Amniotic stem cell (primary cell): ENCODE data around the gene CLOCK.
A peak's percentile ranks its signal among the peaks of the same experiment; 100 is the strongest.

ENCODE experiments used
- DNase-seq: peaks from one replicate; lab custom pipeline; 2025; lab: John Stamatoyannopoulos, UW

The CLOCK gene

GRCh38 chr4:55411621-55412020 is 135.1 kb downstream of the CLOCK start:
- DNase-seq, result no peak

DNA sequence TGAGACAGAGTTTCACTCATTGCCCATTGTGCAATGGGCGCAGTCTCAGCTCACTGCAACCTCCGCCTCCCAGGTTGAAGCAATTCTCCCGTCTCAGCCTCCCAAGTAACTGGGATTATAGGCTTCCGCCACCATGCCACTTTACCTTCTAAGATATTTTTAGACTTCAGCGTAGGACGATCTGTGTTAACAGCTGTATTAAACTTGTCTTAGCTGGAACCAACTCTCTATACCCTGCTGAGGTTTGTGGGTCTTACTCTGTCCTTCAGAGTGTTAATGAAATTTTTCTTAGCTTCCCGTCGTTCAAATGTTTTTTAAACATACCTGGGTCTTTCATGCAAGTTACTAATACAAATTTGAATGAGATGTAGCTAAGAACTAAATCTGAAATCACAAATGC is 136.3 kb downstream of the CLOCK start:
- no peak for DNase-seq

DNA sequence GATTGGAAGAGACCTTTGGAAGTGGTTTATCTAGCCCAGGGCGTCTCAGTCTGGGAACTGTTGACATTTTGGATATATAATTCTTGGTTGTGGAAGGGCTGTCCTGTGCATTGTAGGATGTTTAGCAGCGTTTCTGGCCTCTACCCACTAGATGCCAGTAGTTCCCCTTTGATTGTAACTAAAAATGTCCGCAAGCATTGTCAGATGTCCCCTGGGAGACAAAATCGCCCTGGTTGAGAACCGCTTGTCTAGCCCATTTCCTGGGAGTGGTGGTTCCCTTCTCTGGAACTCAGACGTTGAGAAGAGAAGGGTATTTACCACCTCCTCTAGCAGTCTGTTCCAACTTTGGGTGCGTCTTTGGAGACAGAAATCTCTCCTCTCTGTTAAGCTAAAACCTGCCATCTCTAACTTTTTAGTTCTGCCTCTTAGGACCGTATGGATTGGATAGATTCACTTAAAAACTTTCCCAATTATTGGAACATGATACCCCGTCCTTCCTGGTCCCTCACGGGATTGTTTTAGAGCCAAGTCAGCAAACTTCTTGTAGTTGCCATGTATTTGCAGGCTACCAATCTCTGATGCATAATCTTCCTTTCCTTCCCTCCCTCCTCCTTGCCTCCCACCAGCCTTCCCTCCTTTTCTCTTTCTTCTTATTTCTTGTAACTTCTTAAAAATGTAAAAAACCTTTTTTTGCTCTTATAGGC is 137.1 kb downstream of the CLOCK start:
- DNase-seq, result no peak

GRCh38 chr4:55407764-55408163 is 138.9 kb downstream of the CLOCK start:
- no peak for DNase-seq

DNA sequence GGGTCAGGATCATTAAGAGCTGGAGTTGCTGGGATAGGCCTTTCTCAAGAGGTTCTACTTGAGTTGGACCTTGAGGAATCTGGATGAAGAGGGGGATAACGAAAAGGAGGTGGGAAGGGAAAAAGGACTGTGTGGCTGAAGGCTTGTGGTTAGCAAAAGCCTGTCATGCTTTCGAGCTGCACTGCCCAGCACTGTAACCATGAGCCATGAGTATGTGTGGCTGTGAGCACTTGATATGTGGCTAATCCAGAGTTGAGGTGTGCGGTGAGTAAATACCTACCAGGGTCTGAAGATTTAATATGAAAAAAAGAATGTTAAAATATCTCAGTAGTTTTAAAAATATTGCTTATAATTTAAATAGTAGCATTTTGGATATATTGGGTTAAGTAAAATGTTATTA is 139.6 kb downstream of the CLOCK start:
- DNase-seq, result no peak

DNA sequence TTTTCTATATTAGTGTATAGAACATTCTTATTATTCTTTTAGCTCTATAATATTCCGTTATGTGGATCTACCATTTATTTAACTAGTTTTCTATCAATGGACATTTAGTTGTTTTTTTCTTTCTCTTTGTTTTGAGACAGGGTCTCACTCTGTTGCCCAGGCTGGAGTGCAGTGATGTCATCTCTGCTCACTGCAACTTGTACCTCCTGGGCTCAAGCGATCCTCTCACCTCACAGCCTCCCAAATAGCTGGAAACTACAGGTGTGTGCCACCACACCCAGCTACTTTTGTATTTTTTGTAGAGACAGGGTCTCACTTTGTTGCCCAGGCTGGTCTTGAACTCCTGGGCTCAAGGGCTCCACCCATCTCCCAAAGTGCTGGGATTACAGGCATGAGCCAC is 140.2 kb downstream of the CLOCK start:
- no peak for DNase-seq

GRCh38 chr4:55405073-55405472 is 141.6 kb downstream of the CLOCK start:
- DNase-seq, result no peak

DNA sequence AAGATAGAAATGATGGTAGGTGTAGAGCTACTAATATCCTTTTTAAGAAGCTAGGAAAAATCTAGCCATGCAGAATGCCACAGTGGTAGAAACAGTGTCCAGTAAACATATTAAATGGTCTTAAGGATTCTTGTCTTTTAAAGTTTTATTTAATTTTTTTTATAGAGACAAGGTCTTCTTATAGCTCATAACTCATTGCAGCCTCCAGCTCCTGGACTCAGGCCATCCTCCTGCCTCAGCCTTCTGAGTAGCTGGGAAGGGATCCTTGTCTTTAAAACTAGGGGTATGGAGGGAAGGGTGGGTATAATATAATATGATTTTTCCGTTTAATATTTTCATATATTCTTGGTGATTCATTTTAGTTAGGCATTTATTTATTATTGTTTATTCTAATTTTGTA is 147.1 kb downstream of the CLOCK start:
- no peak for DNase-seq

DNA sequence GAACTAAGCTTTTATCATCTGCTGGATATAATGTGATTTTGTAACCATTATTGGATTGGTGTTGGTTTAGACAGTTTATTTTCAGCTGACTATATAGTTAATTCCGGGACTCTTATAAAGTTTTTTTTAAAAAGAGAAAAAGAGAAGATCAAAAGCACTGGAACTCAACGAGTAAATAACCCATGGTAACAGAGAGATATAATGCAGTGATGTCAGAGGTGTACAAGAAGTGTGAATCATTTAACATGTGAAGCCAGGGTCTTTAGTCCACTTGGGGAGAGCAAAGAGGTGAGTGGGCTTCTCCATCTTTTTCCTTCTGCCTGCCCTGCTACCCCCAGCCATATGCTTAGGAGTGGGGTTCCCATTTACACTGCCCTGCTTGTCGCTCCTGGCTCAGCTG is 147.7 kb downstream of the CLOCK start:
- no peak for DNase-seq

GRCh38 chr4:55398461-55398860 is 148.2 kb downstream of the CLOCK start:
- DNase-seq, result no peak

DNA sequence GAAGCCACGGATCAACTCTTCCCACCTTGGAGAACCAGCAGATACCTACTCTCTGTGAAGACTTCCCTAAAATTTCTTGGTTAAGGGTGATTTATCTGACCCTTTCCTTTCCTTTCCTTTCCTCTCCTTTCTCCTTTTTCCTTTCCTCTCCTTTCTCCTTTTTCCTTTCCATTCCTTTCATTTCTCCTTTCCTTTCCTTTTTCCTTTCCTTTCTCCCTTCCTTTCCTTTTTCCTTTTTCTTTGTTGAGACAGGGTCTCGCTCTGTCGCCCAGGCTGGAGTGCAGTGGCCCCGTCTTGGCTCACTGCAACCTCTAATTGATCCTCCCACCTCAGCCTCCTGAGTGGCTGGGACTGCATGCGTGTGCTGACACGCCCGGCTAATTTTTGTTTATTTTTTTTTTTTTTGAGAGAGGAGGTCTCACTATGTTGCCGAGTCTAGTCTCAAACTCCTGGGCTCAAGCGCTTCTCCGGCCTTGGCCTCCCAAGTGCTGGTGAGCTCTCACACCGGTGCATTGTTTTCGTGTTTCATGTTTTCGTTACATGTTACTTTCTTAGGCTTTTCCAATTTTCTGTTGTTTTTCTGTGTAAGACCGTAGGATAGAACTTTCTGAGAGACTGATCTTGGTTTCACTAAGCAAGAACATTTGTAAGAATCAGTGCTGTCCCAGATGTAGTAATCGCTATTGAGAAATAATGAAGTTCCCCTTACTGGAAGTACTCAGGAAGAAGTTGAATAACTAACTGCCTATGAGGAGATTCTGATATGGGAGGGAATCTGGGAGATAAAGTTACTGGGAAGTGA is 149.0 kb downstream of the CLOCK start:
- DNase-seq, result no peak

- no peak for DNase-seq
Observed at GRCh38 chr4:55397126-55397436, 149.6 kb downstream of the CLOCK start.

GRCh38 chr4:55396308-55397125 is 150.2 kb downstream of the CLOCK start:
- peak; percentile 21 for DNase-seq

GRCh38 chr4:55395529-55396307 is 151.0 kb downstream of the CLOCK start, which contains the start of gene TMEM165:
TMEM165 (plus strand) TSS chr4:55395957; CDS start chr4:55396190, 233 bp downstream.
- peak; percentile 79 for DNase-seq

DNA sequence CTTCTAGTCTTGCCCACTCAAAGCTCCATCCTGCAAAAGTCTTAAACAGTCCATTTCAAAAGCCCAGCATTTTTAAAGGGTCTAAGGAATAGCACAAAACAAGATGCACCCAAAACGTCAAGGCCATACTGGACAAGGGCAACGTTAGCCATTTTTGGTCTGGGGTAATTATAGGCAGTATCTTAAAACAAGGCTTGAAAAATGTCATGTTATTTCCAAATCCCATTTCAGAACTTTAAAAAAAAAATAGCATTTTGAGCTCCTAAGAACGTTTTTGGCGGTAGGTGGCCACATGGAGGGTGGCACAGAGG is 151.5 kb downstream of the CLOCK start:
- no peak for DNase-seq

DNA sequence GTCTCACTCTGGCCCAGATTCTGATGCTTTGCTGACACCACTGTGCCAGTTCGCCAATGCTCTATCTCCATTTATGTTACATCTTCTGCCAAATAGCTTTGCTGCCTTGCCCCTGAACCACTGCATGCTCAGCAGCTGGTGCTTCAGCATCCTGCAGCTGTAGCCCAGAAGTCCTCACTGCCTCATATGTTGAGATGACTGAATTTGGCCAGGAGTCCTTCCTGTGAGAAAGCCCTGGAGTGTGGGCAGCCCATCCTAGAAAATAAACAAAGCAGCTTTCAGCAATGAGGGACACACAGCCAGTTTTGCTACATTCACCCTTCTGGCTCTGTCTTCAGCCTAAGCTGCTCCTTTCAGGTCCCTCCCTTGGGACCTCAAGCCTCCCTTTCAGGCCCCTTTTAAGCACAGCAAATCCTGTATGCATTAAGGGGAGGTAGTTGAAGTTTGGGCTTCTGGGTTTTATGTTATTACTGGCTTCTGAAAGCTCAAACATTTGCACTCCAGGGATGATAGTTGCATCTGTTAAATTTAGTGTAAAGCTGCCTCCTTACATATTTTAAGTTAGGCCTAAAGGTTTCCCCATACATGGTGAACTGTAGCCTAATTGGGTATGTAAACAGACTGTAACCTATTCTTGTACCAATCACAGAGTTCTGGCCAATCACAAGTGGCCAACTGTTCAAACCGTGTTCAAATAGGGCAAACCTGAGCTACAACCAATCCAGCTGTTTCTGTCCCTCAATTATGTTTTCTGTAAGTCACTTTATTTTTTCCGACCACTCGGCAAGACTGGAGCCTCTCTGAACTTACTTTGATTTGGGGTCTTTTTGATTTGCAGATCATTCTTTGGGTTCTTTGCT is 153.0 kb downstream of the CLOCK start:
- no peak for DNase-seq

- no peak for DNase-seq
Observed at GRCh38 chr4:55386840-55387239, 159.9 kb downstream of the CLOCK start.

- no peak for DNase-seq
Observed at GRCh38 chr4:55386073-55386472, 160.6 kb downstream of the CLOCK start.

- DNase-seq, result no peak
Observed at GRCh38 chr4:55385201-55385649, 161.5 kb downstream of the CLOCK start.

DNA sequence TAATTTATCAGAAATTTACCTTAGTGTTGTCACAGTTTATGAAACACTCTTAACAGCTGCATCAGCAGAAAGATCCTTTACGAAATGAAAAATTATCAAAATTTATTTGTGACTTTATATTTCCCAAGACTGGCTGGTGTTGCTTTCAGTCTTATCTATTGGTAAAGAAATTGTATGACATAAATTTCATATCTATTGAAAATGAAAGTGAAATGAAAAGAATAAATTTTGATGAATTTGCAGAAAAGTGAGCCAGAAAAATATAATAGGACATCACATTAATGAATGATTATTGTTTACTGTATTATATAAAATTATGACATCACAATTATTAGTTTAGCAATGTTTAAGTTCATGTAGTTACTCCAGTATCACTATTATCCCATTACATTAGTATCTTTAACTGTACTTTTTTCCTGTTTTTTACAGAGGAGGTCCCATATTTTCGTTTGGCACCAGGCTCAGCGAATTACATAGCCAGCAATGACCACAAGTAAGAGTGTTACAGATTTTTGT is 164.2 kb downstream of the CLOCK start:
- DNase-seq, result no peak

DNA sequence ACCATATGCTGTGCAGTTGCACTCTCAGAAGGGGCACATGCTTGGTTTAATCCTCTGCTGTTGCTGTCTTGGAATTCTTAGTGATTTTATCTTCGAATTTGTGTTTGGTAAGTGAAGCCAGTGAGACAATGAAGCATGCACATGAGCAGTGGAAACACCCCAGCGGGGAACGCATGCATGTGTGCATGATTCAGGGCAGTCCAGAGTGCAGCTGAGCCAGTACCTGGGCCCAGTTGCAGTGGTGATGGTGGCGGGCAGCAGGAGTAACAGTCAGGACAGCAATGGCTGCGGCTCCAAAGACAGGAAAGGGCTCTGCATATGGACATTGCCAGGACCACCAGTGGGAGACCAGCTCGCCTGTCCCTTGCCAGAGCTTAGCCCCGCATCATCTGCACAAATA is 165.2 kb downstream of the CLOCK start:
- no peak for DNase-seq
